Stomach smooth muscle (tissue), 2 donors: Measurements from ENCODE around the gene SLC25A38.

Source experiments
- H3K27ac ChIP-seq: one replicate; pipeline ENCODE4 v1.7.0; 2013; ENCODE audit warnings: mild to moderate bottlenecking, low read length, inconsistent platforms
- H3K27me3 ChIP-seq, 2 donors: one replicate each; pipeline ENCODE4 v1.7.0; 2013; ENCODE audit warnings: low read length in 2 of 2; ENCODE audit not compliant: insufficient read depth in 2 of 2, control insufficient read depth in 1 of 2
- H3K36me3 ChIP-seq, 2 donors: one replicate each; pipeline ENCODE4 v1.7.0; 2013; ENCODE audit warnings: low read length in 2 of 2; ENCODE audit not compliant: control insufficient read depth in 2 of 2, insufficient read depth in 2 of 2
- H3K4me1 ChIP-seq: one replicate; pipeline ENCODE4 v1.7.0; 2013; ENCODE audit warnings: low read length; ENCODE audit not compliant: control insufficient read depth, insufficient read depth
- H3K4me3 ChIP-seq, 2 donors: one replicate each; pipeline ENCODE4 v1.7.0; 2013; ENCODE audit warnings: low read length in 2 of 2
- H3K9ac ChIP-seq, 2 donors: one replicate each; pipeline ENCODE4 v1.7.0; 2013; ENCODE audit warnings: low read length in 2 of 2, mild to moderate bottlenecking in 1 of 2
- H3K9me3 ChIP-seq, 2 donors: one replicate each; pipeline ENCODE4 v1.7.0; 2013; ENCODE audit warnings: low read length in 2 of 2; ENCODE audit not compliant: control insufficient read depth in 2 of 2
- donor health status: healthy.
- donor health status: Pancreatic carcinoma.

SLC25A38 gene, protein sequence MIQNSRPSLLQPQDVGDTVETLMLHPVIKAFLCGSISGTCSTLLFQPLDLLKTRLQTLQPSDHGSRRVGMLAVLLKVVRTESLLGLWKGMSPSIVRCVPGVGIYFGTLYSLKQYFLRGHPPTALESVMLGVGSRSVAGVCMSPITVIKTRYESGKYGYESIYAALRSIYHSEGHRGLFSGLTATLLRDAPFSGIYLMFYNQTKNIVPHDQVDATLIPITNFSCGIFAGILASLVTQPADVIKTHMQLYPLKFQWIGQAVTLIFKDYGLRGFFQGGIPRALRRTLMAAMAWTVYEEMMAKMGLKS

DNA sequence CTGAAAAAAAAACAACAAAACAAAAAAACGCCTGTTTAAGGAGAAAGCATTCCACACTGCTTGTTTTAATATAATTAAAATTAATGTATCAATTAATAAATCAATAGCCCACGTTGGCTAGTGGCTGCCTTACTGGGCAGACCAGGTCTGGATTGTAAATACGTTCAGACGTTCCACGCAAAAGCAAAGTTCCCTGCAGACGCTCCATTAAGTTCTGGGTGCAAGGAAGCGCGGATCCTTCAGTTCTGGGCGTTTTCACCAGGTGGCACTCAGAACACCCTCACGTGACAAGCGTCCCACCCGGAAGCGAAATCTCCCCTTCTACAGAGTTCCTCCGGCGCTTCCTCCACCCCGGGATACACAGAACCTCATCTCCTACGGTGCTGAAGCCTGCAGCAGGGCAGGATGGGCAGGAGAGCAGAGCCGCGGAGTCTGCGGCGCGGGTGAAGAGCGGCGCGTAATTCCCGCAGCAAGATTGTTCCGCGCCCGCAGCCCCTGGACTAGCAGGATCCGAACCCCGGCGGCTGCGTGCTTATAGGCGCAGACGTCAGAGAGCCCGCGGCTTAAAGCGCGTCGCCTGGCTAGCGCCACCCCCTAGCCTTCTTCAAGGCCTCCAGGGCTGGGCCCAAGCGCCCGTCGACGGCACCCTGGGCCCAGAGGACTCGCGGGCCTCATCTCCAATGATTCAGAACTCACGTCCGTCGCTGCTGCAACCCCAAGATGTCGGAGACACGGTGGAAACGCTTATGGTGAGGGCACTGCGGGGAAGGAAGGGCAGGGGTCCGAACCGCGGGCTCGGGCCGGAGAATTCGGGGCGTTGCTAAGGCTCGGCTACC is at the start of gene SLC25A38:
Gene SLC25A38 (plus strand): TSS at position 326 of the 836 bp plus-strand sequence. CDS start 355 bp downstream, at position 681.
- H3K36me3 ChIP-seq: peaks cover 2 to 3% of the 10 kb centered on the region in 2 donors
- no peaks in the 10 kb centered on the region for H3K9me3 ChIP-seq
- H3K4me3 ChIP-seq: peak within 1 kb of the TSS; percentile 91 to 92
- H3K27ac ChIP-seq: peak within 1 kb of the TSS; percentile 96
- H3K9ac ChIP-seq: peak within 1 kb of the TSS; percentile 78 to 90
- H3K4me1 ChIP-seq: peaks cover 16% of the 10 kb centered on the region
- no peaks in the 10 kb centered on the region for H3K27me3 ChIP-seq

DNA sequence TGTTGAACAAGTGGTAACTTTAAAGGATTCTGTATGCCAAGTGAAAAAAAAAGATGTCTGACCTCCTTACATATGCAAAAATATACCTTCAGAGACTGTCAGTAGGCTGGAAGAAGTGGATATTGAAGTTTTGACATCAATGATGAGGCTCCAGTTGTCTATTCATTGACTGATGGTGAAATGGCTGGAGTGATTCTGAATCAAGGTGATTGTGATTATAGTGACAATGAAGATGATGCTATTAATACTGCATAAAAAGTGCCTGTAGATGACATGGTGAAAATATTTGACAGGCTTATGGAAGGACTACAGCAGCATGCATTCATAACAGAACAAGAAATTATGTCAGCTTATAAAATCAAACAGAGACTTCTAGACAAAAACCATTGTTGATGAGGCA is 49.6 kb upstream of the SLC25A38 start:
- Histone ChIP-seq H3K4me1 (no peaks in the 10 kb centered on the region), H3K36me3 (no peaks in the 10 kb centered on the region), H3K27me3 (no peaks in the 10 kb centered on the region), H3K9ac (no peak overlapping the region), H3K4me3 (no peak overlapping the region), H3K9me3 (no peaks in the 10 kb centered on the region), H3K27ac (no peak overlapping the region)

DNA sequence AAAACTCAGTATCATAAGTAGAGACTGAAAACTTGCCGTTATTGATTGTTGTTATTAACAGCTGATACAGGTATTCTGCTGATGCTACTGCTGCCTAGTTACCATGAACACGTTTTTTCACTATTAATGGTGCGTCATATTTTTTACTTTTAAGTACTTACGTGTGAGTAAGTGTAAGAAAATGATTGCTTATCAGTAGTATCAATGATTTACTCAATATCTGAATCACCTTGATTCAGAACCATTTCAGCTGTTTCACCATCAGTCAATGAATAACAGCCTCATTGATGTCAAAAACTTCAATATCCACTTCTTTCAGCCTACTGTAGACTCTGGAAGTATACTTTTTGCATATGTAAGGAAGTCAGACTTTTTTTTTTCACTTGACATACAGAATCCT is 49.0 kb upstream of the SLC25A38 start:
- Histone ChIP-seq H3K9ac (no peak overlapping the region), H3K27ac (no peak overlapping the region), H3K27me3 (no peaks in the 10 kb centered on the region), H3K4me3 (no peak overlapping the region), H3K9me3 (no peaks in the 10 kb centered on the region), H3K4me1 (no peaks in the 10 kb centered on the region), H3K36me3 (no peaks in the 10 kb centered on the region)

DNA sequence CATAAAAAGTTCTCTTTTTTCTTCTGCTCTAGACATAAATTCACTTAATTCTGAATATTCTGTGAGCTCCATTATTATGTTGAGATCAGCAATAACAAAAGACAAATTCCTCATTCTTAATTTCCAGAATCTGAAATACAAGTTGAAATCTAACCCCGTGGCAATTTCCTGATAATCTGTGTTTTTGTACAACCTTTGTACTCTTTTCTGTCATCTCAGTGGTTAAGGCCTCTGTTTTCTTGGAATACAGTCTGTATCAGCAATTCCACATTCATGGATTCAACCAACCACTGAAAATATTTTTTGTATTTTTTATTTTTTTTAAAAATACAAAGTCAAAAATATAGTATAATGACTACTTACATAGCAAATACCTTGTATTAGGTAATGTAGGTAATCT is 45.0 kb upstream of the SLC25A38 start:
- Histone ChIP-seq H3K4me3 (no peak overlapping the region), H3K9ac (no peak overlapping the region), H3K9me3 (no peaks in the 10 kb centered on the region), H3K4me1 (no peaks in the 10 kb centered on the region), H3K27me3 (no peaks in the 10 kb centered on the region), H3K27ac (no peak overlapping the region), H3K36me3 (no peaks in the 10 kb centered on the region)

DNA sequence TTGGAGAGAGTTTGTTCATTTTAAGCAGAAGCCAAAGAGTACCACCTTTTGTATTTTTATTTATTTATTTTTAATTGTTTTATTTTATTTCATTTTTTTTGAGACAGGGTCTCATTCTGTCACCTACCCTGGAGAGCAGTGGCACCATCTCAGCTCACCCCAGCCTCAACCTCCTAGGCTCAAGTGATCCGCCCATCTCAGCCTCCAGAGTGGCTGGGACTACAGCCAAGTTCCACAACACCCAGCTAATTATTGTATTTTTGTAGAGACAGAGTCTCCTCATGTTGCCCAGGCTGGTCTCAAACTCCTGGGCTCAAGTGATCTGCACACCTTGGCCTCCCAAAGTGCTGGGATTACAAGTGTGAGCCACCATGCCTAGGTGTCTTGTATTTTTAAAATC is 44.1 kb upstream of the SLC25A38 start:
- H3K27ac ChIP-seq: no peak overlapping the region
- no peaks in the 10 kb centered on the region for H3K9me3 ChIP-seq
- no peaks in the 10 kb centered on the region for H3K36me3 ChIP-seq
- no peak overlapping the region for H3K9ac ChIP-seq
- no peaks in the 10 kb centered on the region for H3K4me1 ChIP-seq
- no peak overlapping the region for H3K4me3 ChIP-seq
- no peaks in the 10 kb centered on the region for H3K27me3 ChIP-seq

DNA sequence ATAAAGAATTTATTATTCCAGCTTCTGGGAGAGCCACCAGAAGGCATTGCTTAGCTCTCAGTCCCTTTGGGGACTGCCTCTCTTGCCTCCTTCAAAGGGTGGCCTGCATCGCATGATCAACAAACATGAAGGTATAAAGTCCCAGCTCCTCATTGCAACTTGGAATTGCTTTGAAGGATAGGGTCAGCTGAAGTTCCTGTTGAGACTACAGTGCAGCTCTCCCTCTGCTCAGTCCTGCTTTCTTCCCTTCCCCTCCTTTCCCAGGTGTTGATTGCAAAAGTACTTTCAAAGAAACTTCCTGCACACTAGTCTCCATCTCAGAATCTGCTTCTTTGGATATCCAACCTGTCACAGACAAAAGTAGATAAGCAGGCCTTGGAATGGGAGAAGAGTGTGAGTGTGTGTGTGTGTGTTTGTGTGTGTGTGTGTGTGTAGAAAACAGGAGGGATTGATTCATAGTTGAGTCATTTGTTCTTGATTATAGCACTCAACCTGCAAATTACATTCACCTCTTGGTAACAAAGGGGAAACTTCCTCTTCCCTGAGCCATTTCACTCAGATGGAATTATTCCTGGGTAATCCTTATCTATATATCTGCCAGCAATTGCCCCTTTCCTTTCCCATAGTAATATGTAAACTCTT is 40.0 kb upstream of the SLC25A38 start:
- no peak overlapping the region for H3K4me3 ChIP-seq
- H3K36me3 ChIP-seq: no peaks in the 10 kb centered on the region
- no peak overlapping the region for H3K9ac ChIP-seq

DNA sequence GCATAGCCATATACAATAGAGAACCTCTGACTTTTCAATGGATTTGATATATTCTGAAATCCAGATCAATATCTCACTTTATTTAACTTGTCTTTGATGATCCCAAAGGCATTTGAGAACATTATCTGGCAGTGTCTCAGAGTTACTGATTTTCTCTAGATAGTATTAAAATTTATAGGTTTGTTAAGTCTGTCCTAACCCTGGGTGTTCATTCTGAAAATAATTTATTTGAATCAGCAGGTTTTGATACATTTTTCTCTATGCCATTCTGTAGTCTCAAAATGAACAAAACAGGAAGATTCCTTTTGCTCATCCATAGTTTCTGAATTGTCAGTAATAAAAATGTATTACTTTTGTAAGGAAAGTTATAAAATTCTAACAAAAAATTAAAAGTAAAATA is 39.4 kb upstream of the SLC25A38 start:
- Histone ChIP-seq H3K27ac (no peak overlapping the region), H3K9ac (no peak overlapping the region), H3K4me3 (no peak overlapping the region), H3K9me3 (no peaks in the 10 kb centered on the region), H3K36me3 (no peaks in the 10 kb centered on the region), H3K27me3 (no peaks in the 10 kb centered on the region), H3K4me1 (no peaks in the 10 kb centered on the region)

More for the DNA sequence above, 40.0 kb upstream of the SLC25A38 start:
- H3K4me1 ChIP-seq: no peaks in the 10 kb centered on the region
- no peaks in the 10 kb centered on the region for H3K27me3 ChIP-seq
- H3K9me3 ChIP-seq: no peaks in the 10 kb centered on the region
- no peak overlapping the region for H3K27ac ChIP-seq

DNA sequence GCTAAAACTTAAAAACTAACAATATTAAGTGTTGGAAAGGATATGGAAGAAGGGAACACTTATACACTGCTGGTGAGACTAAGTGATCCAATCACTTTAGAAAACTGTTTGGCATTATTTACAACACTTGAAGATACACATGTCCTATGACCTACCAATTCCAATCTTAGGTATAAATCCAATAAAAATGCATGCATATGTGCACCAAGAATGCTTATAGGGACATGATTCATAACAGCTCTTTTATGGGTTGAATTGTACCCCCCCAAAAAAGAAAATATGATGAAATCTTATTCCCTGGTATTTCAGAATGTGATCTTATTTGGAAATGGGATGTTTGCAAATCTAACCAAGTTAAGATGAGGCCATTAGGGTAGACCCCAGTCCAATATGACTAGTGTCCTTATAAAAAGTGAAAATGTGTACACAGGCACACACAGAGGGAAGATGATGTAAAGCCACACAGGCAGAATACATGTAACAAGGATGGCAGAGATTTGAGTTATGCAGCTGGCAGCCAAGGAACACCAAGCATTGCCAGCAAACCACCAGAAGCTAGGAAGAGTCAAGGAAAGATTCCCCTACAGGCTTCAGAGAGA is 38.3 kb upstream of the SLC25A38 start:
- Histone ChIP-seq H3K9me3 (no peaks in the 10 kb centered on the region), H3K9ac (no peak overlapping the region), H3K27ac (no peak overlapping the region), H3K4me3 (no peak overlapping the region), H3K4me1 (no peaks in the 10 kb centered on the region), H3K27me3 (no peaks in the 10 kb centered on the region), H3K36me3 (no peaks in the 10 kb centered on the region)

DNA sequence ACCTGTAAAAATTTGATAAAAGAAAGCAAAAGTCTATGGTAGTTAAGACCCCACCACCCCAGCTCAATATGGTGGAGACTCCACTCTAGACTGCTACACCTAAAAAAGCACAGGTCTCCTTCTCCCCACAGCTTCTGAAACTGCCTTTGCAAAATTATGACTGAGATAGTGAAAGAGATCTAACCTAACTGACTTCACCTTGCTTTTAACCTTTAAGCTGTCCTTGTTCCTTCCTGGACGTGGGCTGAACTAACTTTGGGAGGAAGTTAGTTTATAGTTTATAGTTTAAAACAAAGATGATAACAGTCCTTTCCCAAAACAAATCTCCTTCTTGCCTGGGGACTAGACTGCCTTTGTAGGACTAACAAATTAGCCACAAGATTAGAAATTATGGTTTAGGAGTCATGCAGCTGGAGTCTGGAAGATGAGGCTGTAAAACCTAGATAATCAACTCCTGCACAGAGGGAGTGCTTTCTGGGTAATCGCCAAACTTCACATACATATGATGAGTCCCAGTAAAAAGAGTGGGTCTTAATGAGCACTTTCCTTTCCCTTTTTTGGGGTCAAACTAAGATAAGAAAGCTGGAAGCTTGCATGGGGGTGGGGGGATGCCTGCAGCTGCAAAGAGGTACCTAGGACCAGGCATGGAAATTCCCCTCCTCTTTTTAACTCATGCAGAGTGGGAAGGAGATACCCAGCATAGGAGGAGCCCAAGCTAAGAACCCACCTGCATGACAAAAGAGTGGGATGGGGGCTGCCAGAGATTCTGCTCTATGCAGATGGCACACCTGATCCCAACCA is 36.2 kb upstream of the SLC25A38 start:
- no peak overlapping the region for H3K27ac ChIP-seq
- H3K36me3 ChIP-seq: no peaks in the 10 kb centered on the region
- H3K27me3 ChIP-seq: no peaks in the 10 kb centered on the region
- H3K9ac ChIP-seq: no peak overlapping the region
- no peaks in the 10 kb centered on the region for H3K9me3 ChIP-seq
- no peak overlapping the region for H3K4me3 ChIP-seq
- no peaks in the 10 kb centered on the region for H3K4me1 ChIP-seq

DNA sequence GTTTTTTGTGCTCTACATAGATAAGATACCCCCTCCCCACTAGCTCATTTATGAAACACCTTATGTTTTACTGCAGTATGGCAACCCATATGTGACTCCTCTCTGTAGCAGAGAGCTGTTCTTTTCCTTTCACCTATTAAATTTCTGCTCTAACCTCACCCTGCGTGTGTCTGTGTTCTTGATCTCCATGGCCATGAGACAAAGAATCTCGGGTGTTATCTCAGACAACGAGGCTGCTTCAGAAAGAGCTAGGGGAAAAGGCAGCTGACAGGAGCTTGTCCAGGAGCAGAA is 35.6 kb upstream of the SLC25A38 start:
- Histone ChIP-seq H3K4me1 (no peaks in the 10 kb centered on the region), H3K9me3 (no peaks in the 10 kb centered on the region), H3K27me3 (no peaks in the 10 kb centered on the region), H3K9ac (no peak overlapping the region), H3K27ac (no peak overlapping the region), H3K4me3 (no peak overlapping the region), H3K36me3 (no peaks in the 10 kb centered on the region)
